DMS114 treated with DMSO at 0.1 percent for 48 hours (cell line): ENCODE data around the gene IL17RC.
"Not testable (repeated sequence)": the region's sequence is repeated elsewhere in the genome, so short reads cannot be mapped to it uniquely, and the experiment has no call there.

Source experiments
- DNase-seq: peaks from one replicate; lab custom pipeline; 2025; ENCODE audit not compliant: unreplicated experiment; lab: John Stamatoyannopoulos, UW

IL17RC gene

DNA sequence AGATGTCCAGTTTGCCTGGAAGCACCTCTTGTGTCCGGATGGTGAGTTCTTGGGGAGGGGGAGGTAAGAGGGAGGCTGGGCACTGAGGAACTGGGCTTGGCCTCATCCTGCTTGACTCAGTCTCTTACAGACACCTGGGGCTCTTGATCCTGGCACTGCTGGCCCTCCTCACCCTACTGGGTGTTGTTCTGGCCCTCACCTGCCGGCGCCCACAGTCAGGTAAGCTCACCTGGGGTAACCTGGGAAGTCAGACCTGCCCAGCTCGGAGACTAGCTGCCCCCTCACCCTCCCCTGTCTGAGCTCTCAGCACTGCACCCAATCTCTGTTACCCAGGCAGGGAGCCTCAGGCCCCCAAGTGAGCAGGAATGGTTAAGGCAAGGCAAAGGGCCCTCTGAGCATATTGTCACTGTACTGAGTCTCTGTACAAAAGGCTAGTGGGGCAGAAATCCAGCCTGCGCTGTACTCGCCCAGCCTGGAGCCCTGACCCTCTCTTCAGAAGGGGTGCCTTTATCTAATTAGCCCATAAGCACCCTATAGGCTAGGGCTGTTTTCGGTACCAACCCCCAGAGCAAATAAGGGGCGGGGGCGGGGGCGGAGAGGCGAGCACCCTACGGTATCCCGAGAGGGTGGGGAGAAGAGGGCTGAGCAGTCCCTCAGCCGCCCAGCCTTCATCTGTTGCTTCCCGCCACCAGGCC, 2.2 kb upstream of the IL17RC start:
- no peak for DNase-seq

GRCh38 chr3:9915254-9916141, 1.4 kb upstream of the IL17RC start:
- DNase-seq, result no peak

DNA sequence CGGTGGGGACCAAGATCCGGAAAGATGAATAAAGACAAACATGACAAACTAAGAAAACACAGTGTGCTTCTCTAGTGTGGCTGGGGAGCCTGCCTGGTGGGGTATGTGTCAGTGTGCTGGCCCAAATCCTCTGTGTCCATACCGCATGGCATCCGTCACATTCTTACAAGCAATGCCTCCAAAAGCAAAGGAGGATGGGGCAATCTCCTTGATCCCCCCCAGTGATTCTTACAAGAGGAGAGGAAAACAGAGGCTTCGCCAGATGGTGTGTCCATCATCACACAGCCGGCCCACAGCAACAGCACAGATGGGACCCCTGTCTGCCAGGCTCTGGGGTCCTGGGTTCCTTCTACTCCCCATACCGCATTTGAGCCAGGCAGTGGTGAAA, 558 bp upstream of the IL17RC start:
- no peak for DNase-seq

DNA sequence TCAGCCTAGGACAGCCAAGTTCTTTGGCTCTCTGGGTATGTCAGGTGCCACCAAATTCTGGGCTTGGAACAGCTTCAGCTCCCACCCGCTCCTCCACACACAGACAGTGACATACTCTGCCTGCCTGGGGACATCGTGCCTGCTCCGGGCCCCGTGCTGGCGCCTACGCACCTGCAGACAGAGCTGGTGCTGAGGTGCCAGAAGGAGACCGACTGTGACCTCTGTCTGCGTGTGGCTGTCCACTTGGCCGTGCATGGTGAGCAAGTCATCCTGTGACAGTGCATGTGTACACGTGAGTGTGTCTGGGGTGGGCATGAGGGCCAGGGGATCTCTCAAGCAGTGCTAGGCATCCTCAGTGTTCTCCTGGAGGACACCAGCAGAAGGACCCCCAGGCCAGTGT, 922 bp downstream of the IL17RC start:
- no peak for DNase-seq

DNA sequence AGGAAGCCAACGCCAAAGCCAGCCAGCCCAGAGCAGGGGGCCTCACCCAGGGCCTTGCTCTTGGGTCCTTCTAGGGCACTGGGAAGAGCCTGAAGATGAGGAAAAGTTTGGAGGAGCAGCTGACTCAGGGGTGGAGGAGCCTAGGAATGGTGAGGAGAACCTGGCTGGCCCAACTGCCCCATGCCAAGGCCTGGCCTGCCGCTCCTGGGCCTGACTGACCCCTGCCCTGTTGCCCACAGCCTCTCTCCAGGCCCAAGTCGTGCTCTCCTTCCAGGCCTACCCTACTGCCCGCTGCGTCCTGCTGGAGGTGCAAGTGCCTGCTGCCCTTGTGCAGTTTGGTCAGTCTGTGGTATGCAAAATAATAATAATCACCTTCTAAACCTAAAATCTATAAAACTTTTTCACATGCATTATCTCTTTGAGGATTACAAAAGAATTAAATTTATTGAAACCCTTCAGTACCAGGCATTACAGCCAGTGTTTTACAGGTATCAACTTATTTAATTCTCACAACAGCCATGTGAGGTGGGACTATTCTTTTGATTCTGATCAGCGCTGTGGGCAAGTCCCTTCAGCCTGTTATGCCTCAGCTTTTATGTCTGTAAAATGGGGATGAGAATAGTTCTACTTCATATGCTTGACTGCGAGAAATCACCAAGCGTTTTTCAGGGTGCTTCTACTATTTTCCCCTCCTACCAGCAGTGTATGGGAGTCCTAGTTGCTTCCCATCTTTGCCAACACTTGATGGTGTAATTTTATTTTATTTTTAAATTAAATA, 1.6 kb downstream of the IL17RC start:
- DNase-seq, result no peak

DNA sequence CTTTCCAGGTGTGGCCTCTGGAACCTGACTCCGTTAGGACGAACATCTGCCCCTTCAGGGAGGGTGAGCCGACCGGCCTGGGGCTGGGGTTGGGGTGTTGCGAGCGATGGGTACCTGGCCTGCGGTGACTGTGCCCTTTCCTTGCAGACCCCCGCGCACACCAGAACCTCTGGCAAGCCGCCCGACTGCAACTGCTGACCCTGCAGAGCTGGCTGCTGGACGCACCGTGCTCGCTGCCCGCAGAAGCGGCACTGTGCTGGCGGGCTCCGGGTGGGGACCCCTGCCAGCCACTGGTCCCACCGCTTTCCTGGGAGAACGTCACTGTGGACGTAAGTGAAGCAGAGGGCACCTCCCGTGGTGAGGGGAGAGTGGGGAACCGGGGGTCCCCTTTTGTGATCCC, 11.3 kb downstream of the IL17RC start:
- no peak for DNase-seq

- DNase-seq, result no peak
These were observed 14.0 kb downstream of the IL17RC start for GRCh38 chr3:9930804-9931418.

DNA sequence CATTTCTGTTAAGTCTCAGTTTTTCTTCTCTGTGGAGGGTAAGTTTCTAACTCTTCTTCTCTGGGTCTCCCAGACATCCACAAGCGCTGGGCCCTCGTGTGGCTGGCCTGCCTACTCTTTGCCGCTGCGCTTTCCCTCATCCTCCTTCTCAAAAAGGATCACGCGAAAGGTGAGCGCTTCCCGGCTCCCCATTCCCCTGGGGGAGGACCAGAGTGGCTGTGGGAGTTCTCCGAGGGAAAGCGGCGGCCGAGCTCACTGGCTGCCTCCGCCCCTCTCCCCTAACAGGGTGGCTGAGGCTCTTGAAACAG, 15.6 kb downstream of the IL17RC start:
- no peak for DNase-seq

- DNase-seq, result peak; percentile 66
These were observed 16.1 kb downstream of the IL17RC start for GRCh38 chr3:9932843-9933560.

- peak; percentile 79 for DNase-seq
These were observed 16.8 kb downstream of the IL17RC start, which contains the start of gene CRELD1 for GRCh38 chr3:9933561-9934234. Gene CRELD1 (plus strand): TSS chr3:9933834. CDS start chr3:9934439, 605 bp downstream.

DNA sequence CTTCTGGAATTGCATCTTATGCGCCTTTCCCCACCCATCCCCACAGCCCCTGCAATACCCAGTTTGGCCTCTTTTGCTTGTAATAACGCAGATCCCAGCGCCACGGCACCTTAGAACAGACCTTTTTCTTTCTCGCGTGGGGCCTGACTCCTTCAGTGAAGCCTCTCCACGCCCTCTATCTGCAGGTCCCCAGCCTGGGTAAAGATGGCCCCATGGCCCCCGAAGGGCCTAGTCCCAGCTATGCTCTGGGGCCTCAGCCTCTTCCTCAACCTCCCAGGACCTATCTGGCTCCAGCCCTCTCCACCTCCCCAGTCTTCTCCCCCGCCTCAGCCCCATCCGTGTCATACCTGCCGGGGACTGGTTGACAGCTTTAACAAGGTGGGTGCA, 17.3 kb downstream of the IL17RC start:
- DNase-seq, result no peak

DNA sequence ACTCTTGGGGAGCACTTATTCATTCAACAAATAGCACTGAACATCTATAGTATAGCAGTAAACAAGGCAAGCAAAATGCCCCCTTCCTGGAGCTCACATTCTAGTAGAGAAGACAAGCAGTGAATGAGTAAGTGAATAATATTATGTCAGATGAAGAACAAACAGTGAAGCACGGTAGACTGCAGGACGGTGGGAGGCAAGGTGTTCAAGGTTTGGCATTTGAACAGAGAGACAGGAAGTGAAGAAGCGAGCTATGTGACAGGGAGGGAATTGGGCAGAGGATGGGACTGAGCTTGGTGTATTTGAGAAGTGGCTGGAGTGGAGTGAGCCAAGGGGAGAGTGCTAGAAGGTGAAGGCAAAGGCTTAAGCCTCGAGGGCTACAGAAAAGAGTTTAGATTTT, 18.1 kb downstream of the IL17RC start:
- DNase-seq, result no peak

DNA sequence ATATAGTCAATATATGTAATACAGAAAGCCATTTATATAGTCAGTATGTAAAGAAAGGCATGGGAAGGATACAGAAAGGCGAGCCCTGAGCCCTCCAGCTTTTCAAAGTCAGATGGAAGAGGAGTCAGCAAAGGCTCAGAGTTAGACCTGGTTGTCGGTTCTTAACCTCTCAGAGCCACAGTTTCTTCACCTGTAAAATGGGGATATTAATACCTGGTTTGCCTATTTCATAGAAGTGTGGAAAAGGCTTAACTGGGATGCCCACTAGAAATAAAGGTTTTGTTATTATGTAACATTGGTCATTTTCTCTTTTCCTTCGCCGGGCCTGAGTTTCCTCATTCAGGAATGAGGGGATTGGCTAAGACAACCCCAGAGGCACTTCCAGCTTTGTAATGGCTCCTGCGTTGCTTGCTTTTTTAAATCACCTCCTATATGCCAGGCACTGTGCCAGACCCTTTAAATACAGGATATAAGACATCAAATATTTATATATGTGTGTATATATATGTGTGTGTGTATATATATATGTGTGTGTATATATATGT, 19.1 kb downstream of the IL17RC start:
- DNase-seq, result no peak

GRCh38 chr3:9937486-9938238, 20.8 kb downstream of the IL17RC start:
- no peak for DNase-seq

DNA sequence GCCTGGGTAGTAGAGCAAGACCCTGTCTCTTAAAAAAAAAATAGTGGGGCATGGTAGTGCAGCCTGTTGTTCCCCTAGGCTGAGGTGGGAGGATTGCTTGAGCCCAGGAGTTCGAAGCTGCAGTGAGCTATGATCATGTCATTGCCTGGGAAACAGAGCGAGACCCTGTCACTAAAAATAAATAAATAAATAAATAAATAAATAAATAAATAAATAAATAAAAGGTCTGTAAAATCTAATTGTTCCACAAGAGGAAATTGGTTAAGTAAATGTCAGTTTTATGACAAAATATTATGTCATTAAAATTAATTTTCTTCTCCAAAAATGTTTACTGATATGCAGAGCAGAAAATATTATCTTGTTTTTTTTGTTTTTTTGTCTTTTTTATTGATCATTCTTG, 22.1 kb downstream of the IL17RC start:
- DNase-seq, result no peak

DNA sequence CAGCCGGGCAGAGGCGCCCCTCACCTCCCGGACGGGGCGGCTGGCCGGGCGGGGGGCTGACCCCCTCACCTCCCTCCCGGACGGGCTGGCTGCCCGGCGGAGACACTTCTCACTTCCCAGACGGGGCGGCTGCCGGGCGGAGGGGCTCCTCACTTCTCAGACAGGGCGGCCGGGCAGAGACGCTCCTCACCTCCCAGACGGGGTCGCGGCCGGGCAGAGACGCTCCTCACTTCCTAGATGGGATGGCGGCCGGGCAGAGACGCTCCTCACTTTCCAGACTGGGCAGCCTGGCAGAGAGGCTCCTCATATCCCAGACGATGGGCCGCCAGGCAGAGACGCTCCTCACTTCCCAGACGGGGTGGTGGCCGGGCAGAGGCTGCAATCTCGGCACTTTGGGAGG, 23.0 kb downstream of the IL17RC start:
- DNase-seq, result not testable (repeated sequence)

DNA sequence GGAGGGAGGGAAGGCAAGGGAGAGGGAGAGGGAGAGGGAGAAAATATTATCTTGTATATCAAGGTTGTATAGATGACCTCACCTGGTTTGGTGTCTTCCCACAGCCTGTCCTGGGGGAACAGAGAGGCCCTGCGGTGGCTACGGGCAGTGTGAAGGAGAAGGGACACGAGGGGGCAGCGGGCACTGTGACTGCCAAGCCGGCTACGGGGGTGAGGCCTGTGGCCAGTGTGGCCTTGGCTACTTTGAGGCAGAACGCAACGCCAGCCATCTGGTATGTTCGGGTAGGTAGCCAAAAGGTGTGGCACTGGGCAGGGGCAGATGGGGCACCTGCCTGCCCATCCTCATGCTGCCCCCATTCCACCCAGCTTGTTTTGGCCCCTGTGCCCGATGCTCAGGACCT, 23.8 kb downstream of the IL17RC start:
- DNase-seq, result no peak

DNA sequence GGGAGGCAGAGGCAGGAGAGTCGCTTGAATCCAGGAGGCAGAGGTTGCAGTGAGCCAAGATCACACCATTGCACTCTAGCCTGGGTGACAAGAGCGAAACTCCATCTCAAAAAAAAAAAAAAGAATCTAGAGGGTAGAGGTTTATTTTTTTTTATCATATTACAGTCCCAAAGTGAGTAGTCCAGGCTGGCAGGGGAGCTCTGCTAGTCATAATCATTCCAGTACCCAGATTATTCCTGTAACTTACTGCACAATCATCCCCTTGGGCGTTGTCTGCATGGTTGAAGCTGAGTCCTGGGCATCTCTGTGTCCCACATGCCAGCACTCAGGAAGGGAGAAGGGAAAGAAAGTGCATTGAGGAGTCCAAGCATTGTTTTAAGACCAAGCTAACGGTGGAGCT, 25.3 kb downstream of the IL17RC start:
- DNase-seq, result no peak
